ENCODE data around the gene LSM5.

LSM5 gene

DNA sequence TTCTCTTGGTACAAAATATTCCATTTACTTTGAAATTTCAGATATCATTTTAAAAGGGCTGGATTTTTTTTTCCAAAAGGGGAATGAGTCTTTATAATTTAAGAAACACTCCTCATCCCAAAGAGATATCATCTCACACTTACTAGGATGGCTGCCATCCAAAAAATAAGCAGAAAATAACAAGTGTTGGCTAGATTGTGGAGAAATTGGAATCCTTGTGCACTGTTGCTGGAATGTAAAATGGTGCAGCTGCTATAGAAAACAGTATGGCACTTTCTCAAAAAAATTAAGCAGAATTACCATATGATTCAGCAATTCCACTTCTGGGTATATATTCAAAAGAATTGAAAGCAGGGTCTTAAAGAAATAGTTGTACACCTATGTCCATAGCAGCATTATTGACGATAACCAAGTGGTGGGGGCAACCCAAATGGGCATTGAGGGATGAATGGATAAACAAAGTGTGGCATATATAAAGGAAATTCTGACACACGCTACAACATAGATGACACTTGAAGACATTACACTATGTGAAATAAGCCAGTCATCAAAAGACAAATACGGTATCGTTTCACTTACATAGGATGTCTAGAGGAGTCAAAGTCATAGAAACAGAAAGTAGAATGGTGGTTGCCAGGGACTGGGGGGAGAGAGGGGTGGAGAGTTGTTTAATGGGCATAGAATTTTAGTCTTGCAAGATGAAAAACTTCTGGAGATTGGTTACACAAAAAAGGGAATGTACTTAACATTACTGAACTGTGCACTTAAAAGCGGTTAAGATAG lies 53.8 kb downstream of the LSM5 start:
- TF ChIP-seq ZFP30 (CRISPR knock-in tag; IDR thresholded peaks at IDR 0.05): no peak
- TF ChIP-seq, protein P1, sequence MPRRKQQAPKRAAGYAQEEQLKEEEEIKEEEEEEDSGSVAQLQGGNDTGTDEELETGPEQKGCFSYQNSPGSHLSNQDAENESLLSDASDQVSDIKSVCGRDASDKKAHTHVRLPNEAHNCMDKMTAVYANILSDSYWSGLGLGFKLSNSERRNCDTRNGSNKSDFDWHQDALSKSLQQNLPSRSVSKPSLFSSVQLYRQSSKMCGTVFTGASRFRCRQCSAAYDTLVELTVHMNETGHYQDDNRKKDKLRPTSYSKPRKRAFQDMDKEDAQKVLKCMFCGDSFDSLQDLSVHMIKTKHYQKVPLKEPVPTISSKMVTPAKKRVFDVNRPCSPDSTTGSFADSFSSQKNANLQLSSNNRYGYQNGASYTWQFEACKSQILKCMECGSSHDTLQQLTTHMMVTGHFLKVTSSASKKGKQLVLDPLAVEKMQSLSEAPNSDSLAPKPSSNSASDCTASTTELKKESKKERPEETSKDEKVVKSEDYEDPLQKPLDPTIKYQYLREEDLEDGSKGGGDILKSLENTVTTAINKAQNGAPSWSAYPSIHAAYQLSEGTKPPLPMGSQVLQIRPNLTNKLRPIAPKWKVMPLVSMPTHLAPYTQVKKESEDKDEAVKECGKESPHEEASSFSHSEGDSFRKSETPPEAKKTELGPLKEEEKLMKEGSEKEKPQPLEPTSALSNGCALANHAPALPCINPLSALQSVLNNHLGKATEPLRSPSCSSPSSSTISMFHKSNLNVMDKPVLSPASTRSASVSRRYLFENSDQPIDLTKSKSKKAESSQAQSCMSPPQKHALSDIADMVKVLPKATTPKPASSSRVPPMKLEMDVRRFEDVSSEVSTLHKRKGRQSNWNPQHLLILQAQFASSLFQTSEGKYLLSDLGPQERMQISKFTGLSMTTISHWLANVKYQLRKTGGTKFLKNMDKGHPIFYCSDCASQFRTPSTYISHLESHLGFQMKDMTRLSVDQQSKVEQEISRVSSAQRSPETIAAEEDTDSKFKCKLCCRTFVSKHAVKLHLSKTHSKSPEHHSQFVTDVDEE (CRISPR knock-in tag; IDR thresholded peaks at IDR 0.05): no peak
- no peak for TF ChIP-seq ESRRG (CRISPR knock-in tag; IDR thresholded peaks at IDR 0.05)
- no peak for TF ChIP-seq ZNF8 (CRISPR knock-in tag; IDR thresholded peaks at IDR 0.05)
- TF ChIP-seq ZNF70 (CRISPR knock-in tag; IDR thresholded peaks at IDR 0.05): no peak
- no peak for ATAC-seq
